IMR-90 (cell line): ENCODE data around the gene POLR1G. TPM values are rescaled to one million over a fixed set of nuclear protein-coding genes. Genes with fewer than 3 reads are reported as not detected.

Source experiments
- ATAC-seq: fragments of 200-7000 bp; cut with Tn5 transposase; 2 replicates; pipeline ENCODE4 v1.9.1; 2020; ENCODE audit warnings: low read depth, mild to moderate bottlenecking, moderate library complexity
- BruUV-seq: library from RNA; stranded (reverse); fragments of 400-500 nt; replicated peaks from 2 replicates; lab custom pipeline; 2021; lab: Mats Ljungman, UMichigan
- CTCF ChIA-PET: fragments of 300-600 bp; formaldehyde crosslinking; extraction: SDS; loops from one replicate; lab custom pipeline; 2021; ENCODE audit warnings: antibody characterized with exemption; lab: Yijun Ruan, JAX
- POLR2A ChIA-PET: fragments of 300-600 bp; sonication (Branson Sonifier 250); formaldehyde crosslinking; loops from one replicate; lab custom pipeline; 2022; ENCODE audit warnings: antibody characterized with exemption; ENCODE audit not compliant: unreplicated experiment; lab: Charles Lee
- DNase-seq: peaks from one replicate; pipeline ENCODE4 v3.0.0; 2013
- H2AFZ ChIP-seq: replicated peaks from 2 replicates; pipeline ENCODE3; 2013; ENCODE audit warnings: low read length, mild to moderate bottlenecking; ENCODE audit not compliant: poor library complexity
- H2AK5ac ChIP-seq: 2 replicates; pipeline ENCODE4 v1.6.1; 2013; ENCODE audit warnings: low read depth, low read length, inconsistent platforms
- H2AK9ac ChIP-seq: replicated peaks from 2 replicates; pipeline ENCODE3; 2013; ENCODE audit warnings: mild to moderate bottlenecking, low read depth, low read length, moderate library complexity; ENCODE audit not compliant: poor library complexity
- H2BK120ac ChIP-seq: 2 replicates; pipeline ENCODE4 v1.6.1; 2013; ENCODE audit warnings: low read depth, low read length, inconsistent platforms
- H2BK15ac ChIP-seq: 3 replicates; pipeline ENCODE4 v1.6.1; 2013; ENCODE audit warnings: low read depth, low read length, inconsistent platforms
- H2BK20ac ChIP-seq: 2 replicates; pipeline ENCODE4 v1.6.1; 2013; ENCODE audit warnings: low read depth, mild to moderate bottlenecking, inconsistent platforms, low read length, moderate library complexity
- H2BK5ac ChIP-seq: 2 replicates; pipeline ENCODE4 v1.6.1; 2013; ENCODE audit warnings: mild to moderate bottlenecking, low read depth, low read length, inconsistent platforms; ENCODE audit not compliant: poor library complexity, severe bottlenecking
- H3K14ac ChIP-seq: replicated peaks from 2 replicates; pipeline ENCODE4 v1.6.1; 2013; ENCODE audit warnings: low read depth, low read length, inconsistent platforms
- H3K18ac ChIP-seq: 2 replicates; pipeline ENCODE4 v1.6.1; 2013; ENCODE audit warnings: low read depth, low read length, control low read depth
- H3K23ac ChIP-seq: 2 replicates; pipeline ENCODE4 v1.6.1; 2013; ENCODE audit warnings: low read depth, low read length, inconsistent platforms
- H3K27ac ChIP-seq: 2 replicates; pipeline ENCODE4 v1.5.1; 2013; ENCODE audit warnings: mild to moderate bottlenecking, control low read depth, low read length; ENCODE audit not compliant: insufficient read depth
- H3K27me3 ChIP-seq: 2 replicates; pipeline ENCODE4 v1.6.1; 2013; ENCODE audit warnings: low read length; ENCODE audit not compliant: control insufficient read depth, insufficient read depth
- H3K36me3 ChIP-seq: 2 replicates; pipeline ENCODE4 v1.6.1; 2013; ENCODE audit warnings: low read length, mixed read lengths; ENCODE audit not compliant: control insufficient read depth, insufficient read depth
- H3K4ac ChIP-seq: 2 replicates; pipeline ENCODE4 v1.6.1; 2013; ENCODE audit warnings: low read depth, low read length, inconsistent platforms
- H3K4me1 ChIP-seq: 2 replicates; pipeline ENCODE4 v1.6.1; 2013; ENCODE audit warnings: low read length, mixed read lengths; ENCODE audit not compliant: control insufficient read depth, insufficient read depth
- H3K4me2 ChIP-seq: 2 replicates; pipeline ENCODE4 v1.6.1; 2013; ENCODE audit warnings: low read depth, mild to moderate bottlenecking, control low read depth, low read length, moderate library complexity
- H3K4me3 ChIP-seq: 2 replicates; pipeline ENCODE4 v1.5.1; 2013; ENCODE audit warnings: low read depth, mild to moderate bottlenecking, control low read depth, low read length, moderate library complexity; ENCODE audit not compliant: insufficient read depth
- H3K56ac ChIP-seq: 2 replicates; pipeline ENCODE4 v1.6.1; 2013; ENCODE audit warnings: low read length, inconsistent platforms; ENCODE audit not compliant: insufficient read depth; ENCODE audit errors: extremely low read depth
- H3K79me1 ChIP-seq, 2 experiments: 2 replicates each; pipeline ENCODE4 v1.6.1; 2013; ENCODE audit warnings: low read length in 2 of 2, inconsistent platforms in 1 of 2, low read depth in 1 of 2
- H3K9ac ChIP-seq: 2 replicates; pipeline ENCODE4 v1.6.1; 2013; ENCODE audit warnings: low read depth, low read length, control low read depth
- H3K9me1 ChIP-seq: 2 replicates; pipeline ENCODE4 v1.6.1; 2013; ENCODE audit warnings: low read length, inconsistent platforms; ENCODE audit not compliant: insufficient read depth
- H3K9me3 ChIP-seq: 2 replicates; pipeline ENCODE4 v1.6.1; 2013; ENCODE audit warnings: low read length; ENCODE audit not compliant: control insufficient read depth, insufficient read depth
- H4K20me1 ChIP-seq: 2 replicates; pipeline ENCODE4 v1.6.1; 2013; ENCODE audit warnings: low read length, inconsistent platforms; ENCODE audit not compliant: insufficient read depth
- H4K5ac ChIP-seq: 2 replicates; pipeline ENCODE4 v1.6.1; 2013; ENCODE audit warnings: mild to moderate bottlenecking, low read depth, low read length, control low read depth
- H4K8ac ChIP-seq, 2 experiments: 2 replicates each; pipeline ENCODE4 v1.6.1; 2013; ENCODE audit warnings: low read depth in 2 of 2, low read length in 2 of 2, control low read depth in 1 of 2, inconsistent platforms in 1 of 2
- H4K91ac ChIP-seq: 2 replicates; pipeline ENCODE4 v1.6.1; 2013; ENCODE audit warnings: low read depth, low read length, inconsistent platforms; ENCODE audit not compliant: insufficient read depth
- BHLHE40 ChIP-seq: fragments of 150-350 bp; IDR thresholded peaks from 2 replicates; pipeline ENCODE4 v1.6.1; 2016; ENCODE audit warnings: mild to moderate bottlenecking, low read depth, low read length
- CHD1 ChIP-seq: IDR thresholded peaks from 2 replicates; pipeline ENCODE4 v1.6.1; 2012; ENCODE audit warnings: low read depth, low read length, improper control_type of control experiment
- CTCF ChIP-seq: conservative IDR thresholded peaks from 2 replicates; pipeline ENCODE4 v1.5.1; 2012; ENCODE audit warnings: mild to moderate bottlenecking, low read depth, low read length, improper control_type of control experiment
- FOS ChIP-seq: fragments of 150-350 bp; IDR thresholded peaks from 2 replicates; pipeline ENCODE4 v1.6.1; 2016; ENCODE audit warnings: low read depth, low read length
- MAFK ChIP-seq: IDR thresholded peaks from 2 replicates; pipeline ENCODE4 v1.6.1; 2012; ENCODE audit warnings: low read depth, low read length, improper control_type of control experiment
- MXI1 ChIP-seq: IDR thresholded peaks from 2 replicates; pipeline ENCODE4 v1.6.1; 2012; ENCODE audit warnings: low read depth, mild to moderate bottlenecking, low read length, moderate library complexity, borderline replicate concordance
- NFE2L2 ChIP-seq: fragments of 150-350 bp; IDR thresholded peaks from 2 replicates; pipeline ENCODE4 v1.6.1; 2016; ENCODE audit warnings: low read depth, mild to moderate bottlenecking, low read length
- POLR2A ChIP-seq: IDR thresholded peaks from 2 replicates; pipeline ENCODE4 v1.6.1; 2012; ENCODE audit warnings: mild to moderate bottlenecking, low read depth, low read length
- RFX5 ChIP-seq: IDR thresholded peaks from 2 replicates; pipeline ENCODE4 v1.8.0; 2012; ENCODE audit warnings: low read depth, mild to moderate bottlenecking, low read length, moderate library complexity
- SMC3 ChIP-seq: fragments of 150-350 bp; IDR thresholded peaks from 2 replicates; pipeline ENCODE4 v1.6.1; 2016; ENCODE audit warnings: low read depth, mild to moderate bottlenecking, antibody characterized with exemption, low read length, moderate library complexity
- USF2 ChIP-seq: fragments of 150-350 bp; IDR thresholded peaks from 2 replicates; pipeline ENCODE4 v1.6.1; 2017; ENCODE audit warnings: mild to moderate bottlenecking, antibody characterized with exemption, low read length, low read depth
- WGBS, 2 experiments: methylation state at CpG; one replicate each; pipeline versions ENCODE4 v1.1.5 to v1.1.7; 2013; ENCODE audit warnings: missing lambda C conversion rate in 2 of 2; ENCODE audit not compliant: insufficient read length in 1 of 2; ENCODE audit errors: extremely low coverage in 2 of 2; 5-methylcytosine and 5-hydroxymethylcytosine counted together
- dilution Hi-C: fragments of 300-500 bp; cut with HindIII; formaldehyde crosslinking; loops from one replicate; pipeline ENCODE4 v1.14.3; 2018; ENCODE audit warnings: low sequenced_read_pairs; ENCODE audit not compliant: unreplicated experiment
- in situ Hi-C: fragments of 300-500 bp; cut with MboI; formaldehyde crosslinking; loops from 3 replicates; pipeline ENCODE4 v1.14.3; 2019; ENCODE audit warnings: low sequenced_read_pairs, inconsistent platforms, mixed read lengths
- intact Hi-C: fragments of 100-400 bp; cut with micrococcal nuclease; formaldehyde crosslinking; loops from 2 replicates; pipeline ENCODE4 v1.10.0; 2022
- polyA plus RNA-seq, 3 experiments: library from polyadenylated mRNA; depleted of rRNA; stranded (reverse); fragments of >200 nt; gene quantifications; 2 replicates each; pipeline ENCODE4 v1.2.3, GENCODE V29; 2012; ENCODE audit warnings: low replicate concordance in 1 of 3
- total RNA-seq: library from RNA; depleted of rRNA; stranded (reverse); fragments of >200 nt; gene quantifications from 2 replicates; pipeline ENCODE4 v1.2.3, GENCODE V29; 2012

Gene POLR1G
- total and polyA plus RNA-seq, 2 of the 4 experiments (the other 2 are of a cell fraction) = 8.0 to 12.5 TPM

- Histone ChIP-seq H3K4me1 (no peaks in the 10 kb centered on the region), H3K14ac (no peak overlapping the region), H3K36me3 (peaks cover 54% of the 10 kb centered on the region), H2AK5ac (no peak overlapping the region), H4K5ac (no peak overlapping the region), H3K18ac (no peak overlapping the region), H2AK9ac (no peak overlapping the region), H3K9me1 (no peaks in the 10 kb centered on the region), H3K56ac (no peak overlapping the region), H4K20me1 (peaks cover 7% of the 10 kb centered on the region; the same call in 1 of the 2 replicates), H3K27ac (no peak overlapping the region), H3K4ac (no peak overlapping the region), H3K27me3 (no peaks in the 10 kb centered on the region), H3K4me2 (no peak overlapping the region), H3K23ac (no peak overlapping the region), H2BK120ac (no peak overlapping the region), H2AFZ (no peak overlapping the region), H2BK5ac (no peak overlapping the region), H4K91ac (no peak overlapping the region), H3K9me3 (no peaks in the 10 kb centered on the region), H3K4me3 (no peak overlapping the region), H2BK15ac (no peak overlapping the region), H2BK20ac (no peak overlapping the region), H4K8ac (no peak overlapping the region), H3K79me1 (peaks cover 3 to 15% of the 10 kb centered on the region in 2 experiments; a peak in 2 of 4 replicates), H3K9ac (no peak overlapping the region)
- CTCF ChIA-PET = no interaction called here
- no TSS peak for BruUV-seq
- in situ Hi-C loops (no loop called here), dilution Hi-C loops (no loop called here), intact Hi-C loops (no loop called here)
- TF ChIP-seq POLR2A (no peak), BHLHE40 (no peak), MXI1 (no peak), CTCF (no peak), RFX5 (no peak), FOS (no peak), SMC3 (no peak), MAFK (no peak), NFE2L2 (no peak), USF2 (no peak), CHD1 (no peak)
- no peak for DNase-seq
- ATAC-seq = no peak
- POLR2A ChIA-PET = no interaction called here
- 83% methylated on average over 3 of the region's 11 CpGs; no CpG with 5 or more reads in 1 of the 2 experiments for WGBS, 2 experiments
These were observed 49.0 kb upstream of the POLR1G start for GRCh38 chr19:45357445-45357783.
